ENCODE measurements around the gene SELENOH.

DNA sequence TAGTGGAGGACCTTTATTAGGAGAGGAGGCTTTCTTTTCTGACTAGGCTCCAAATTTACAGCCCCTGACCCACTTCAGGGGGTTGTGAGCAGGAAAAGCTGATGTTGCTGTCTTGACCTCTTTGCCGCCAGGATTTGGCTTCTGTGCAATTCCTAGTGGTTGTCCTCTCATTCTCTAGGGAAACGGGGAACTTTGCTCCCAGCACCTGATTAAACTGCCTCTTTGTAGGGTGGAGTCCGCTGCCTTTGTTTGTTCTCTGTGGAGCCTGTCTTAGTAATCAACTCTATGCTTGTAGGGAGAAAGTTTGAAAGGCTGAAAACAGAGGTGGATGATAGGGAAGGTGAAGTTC lies 36.7 kb downstream of the SELENOH start:
- TF ChIP-seq, protein P1, sequence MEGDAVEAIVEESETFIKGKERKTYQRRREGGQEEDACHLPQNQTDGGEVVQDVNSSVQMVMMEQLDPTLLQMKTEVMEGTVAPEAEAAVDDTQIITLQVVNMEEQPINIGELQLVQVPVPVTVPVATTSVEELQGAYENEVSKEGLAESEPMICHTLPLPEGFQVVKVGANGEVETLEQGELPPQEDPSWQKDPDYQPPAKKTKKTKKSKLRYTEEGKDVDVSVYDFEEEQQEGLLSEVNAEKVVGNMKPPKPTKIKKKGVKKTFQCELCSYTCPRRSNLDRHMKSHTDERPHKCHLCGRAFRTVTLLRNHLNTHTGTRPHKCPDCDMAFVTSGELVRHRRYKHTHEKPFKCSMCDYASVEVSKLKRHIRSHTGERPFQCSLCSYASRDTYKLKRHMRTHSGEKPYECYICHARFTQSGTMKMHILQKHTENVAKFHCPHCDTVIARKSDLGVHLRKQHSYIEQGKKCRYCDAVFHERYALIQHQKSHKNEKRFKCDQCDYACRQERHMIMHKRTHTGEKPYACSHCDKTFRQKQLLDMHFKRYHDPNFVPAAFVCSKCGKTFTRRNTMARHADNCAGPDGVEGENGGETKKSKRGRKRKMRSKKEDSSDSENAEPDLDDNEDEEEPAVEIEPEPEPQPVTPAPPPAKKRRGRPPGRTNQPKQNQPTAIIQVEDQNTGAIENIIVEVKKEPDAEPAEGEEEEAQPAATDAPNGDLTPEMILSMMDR (IDR thresholded peaks at IDR 0.05) = no peak
- no peak for TF ChIP-seq POLR2A (IDR thresholded peaks at IDR 0.05)
